ENCODE results near the gene RIMBP2.

DNA sequence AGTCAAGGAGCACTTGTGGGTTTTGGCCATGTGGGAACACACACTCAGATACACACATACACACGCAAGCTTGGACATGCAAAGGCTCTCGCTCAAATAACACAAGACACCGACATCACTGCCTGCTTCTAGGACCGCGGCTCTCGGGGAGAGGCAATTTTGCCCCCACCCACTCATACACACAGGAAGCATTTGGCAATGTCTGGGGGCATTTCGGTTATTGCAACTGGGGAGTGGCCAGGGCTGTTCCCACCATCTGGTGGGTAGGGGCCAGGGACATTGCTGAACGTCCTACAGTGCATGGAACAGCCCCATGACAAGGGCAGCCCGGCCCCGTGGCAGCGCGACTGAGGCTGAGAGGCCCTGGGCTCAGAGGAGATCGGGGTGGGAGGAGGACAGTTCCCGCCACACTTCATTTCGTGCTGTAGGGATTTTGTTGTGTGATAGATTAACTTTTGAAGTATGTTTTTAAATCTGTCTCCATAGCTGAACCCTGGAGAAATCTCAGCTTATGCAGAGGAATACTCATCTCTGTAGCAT, 35.6 kb downstream of the RIMBP2 start:
- TF ChIP-seq CTCF (conservative IDR thresholded peaks at IDR 0.05; ENCODE audit: low read depth, low read length) (no peak), EZH2 (IDR thresholded peaks at IDR 0.05; ENCODE audit: borderline replicate concordance, low read depth, low read length, poor library complexity, severe bottlenecking) (no peak)
